ENCODE data around the gene SEMA5A.

Gene SEMA5A

DNA sequence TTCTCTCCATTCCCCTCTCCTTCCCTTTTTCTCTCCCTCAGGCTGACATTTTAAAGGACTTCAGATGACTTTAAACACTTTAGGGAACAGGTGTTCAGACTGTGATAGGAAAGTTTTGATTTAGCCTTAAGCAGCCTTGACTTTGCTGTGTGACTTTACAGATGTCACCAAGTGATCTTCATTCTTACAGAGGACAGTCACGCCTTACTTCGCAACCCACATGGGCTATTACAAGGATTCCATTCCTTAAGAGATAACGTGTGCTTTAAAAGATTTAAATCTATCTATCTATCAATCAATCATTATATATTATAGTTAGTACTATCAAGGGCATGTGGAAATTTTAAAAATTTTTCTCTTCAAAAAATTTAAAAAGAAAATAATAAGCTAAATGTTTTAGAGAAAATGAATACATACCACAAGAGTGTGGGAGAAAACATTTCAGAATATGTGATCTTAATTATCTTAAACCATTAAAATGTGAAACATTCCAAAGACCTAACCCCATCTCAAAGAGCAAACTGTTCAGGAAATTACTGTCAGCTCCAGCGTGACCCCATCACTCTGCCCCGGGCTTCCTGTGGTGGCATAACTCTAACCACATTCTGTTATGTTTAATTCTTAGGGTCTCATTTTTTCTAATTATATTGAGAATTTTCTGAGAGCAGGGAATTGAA lies 530.5 kb downstream of the SEMA5A start:
- DNase-seq (ENCODE audit: low read depth in 2 of 2), result peak; percentile 66 to 69

DNA sequence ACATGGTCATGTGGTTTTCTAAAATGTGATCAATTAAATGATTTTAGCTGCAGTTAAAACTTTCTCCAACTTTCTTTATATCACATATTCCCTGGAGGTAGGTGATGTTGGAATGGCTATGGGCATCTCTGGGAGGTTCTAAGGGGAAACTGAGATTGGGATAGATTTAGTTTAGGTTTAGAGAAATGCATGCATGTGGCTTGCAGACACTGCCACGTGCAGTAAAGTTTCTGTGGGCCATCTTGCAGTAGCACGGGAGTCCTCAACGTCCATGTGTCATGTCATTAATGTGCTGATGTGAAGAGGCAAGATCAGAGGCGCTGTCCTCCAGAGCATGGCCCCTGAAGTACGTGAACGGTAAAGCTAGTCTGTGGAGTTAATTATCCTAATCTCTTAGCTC lies 532.7 kb downstream of the SEMA5A start:
- DNase-seq (ENCODE audit: low read depth in 2 of 2), result no peak

DNA sequence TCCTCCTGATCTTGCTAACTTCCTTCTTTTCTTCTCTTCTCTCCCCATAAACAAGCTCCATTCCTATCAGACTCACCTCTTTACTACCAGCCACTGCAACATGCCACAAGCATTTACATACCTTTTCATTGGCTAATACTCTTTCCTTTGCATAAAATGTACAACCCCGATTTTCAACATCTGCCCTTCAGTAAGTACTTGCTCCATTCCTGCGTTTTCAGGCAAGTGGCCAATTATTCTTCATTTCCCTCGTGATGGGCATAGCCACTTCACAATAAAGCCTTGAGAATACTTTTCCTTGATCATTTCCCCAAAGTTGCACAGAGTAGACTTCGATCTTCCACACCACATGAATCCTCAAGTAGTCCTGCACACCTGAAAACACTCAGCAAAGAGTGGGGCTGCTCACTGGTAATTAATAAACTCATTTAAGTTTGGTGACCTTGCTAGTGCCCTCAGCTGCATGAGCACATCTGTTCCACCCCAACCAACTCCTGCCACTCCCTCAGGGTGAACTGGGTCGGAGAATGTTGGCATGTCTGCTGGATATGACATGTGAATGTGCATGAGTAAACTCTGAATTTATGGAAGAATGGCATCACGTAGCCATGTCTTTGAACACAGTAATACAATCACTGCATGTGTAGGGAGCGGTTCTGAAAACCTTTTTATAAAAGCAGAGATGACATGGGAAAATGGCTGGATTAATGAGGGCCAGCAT lies 535.8 kb downstream of the SEMA5A start:
- DNase-seq (ENCODE audit: low read depth in 2 of 2), result peak; percentile 59 to 60

DNA sequence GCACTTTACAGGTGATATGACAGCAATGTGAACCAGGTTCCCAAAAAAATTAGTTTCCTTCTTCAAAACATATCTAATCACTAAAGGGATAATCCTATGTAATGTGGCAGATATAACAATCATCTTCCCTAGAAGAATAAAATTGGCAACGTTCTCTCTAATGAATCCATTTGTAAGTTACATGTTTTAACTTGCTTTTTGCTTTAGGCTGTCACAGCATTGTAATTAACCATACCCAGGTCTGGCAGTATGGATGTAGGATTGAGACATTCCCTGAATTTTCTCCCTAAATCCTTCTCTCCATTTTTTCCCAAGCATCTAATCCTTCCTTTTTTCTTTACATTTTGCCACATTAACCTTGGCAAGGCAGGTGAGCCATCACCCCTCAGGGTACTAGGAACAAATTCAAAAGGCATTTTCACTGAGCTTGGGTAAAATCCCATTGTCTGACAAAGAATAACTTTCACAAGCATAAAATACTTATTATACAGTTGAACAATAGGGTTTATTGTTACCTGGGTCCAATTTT lies 548.3 kb downstream of the SEMA5A start:
- no peak for DNase-seq (ENCODE audit: low read depth in 2 of 2)

DNA sequence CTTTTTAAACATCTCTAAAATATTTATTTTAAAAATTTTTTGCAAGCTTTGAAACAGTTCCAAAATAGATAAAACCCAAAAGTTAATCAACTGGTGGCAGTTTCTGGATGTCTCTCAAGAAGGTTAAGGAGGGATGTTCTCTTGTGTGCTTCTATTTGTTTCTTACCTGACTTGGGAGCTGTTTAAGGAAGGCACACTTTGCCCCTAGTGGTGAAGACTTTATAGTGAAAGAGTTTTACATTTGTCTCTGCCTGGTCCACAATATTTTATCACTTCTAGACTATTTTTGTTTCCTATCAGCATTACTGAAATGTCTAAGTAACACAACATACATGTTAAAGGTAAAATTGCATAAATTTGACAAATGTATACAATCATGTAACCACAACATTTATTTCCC lies 552.8 kb downstream of the SEMA5A start:
- DNase-seq (ENCODE audit: low read depth in 2 of 2), result no peak
